Neural crest cell (in vitro differentiated cells): ENCODE results near the gene C4orf54. TPM values are rescaled to one million over a fixed set of nuclear protein-coding genes. Genes with fewer than 3 reads are reported as not detected.

ENCODE experiments used
- DNase-seq: peaks from one replicate; pipeline ENCODE4 v3.0.0; 2021; ENCODE audit warnings: low read depth, mixed read lengths, low spot score
- H3K27ac Mint-ChIP-seq: one replicate; pipeline ENCODE4 v1.8.0; 2021; ENCODE audit warnings: mild to moderate bottlenecking, mixed read lengths; ENCODE audit not compliant: unreplicated experiment
- H3K27me3 Mint-ChIP-seq: 2 replicates; pipeline ENCODE4 v1.8.0; 2021; ENCODE audit warnings: low read depth, mild to moderate bottlenecking, mixed read lengths
- H3K36me3 Mint-ChIP-seq: 2 replicates; pipeline ENCODE4 v1.8.0; 2021; ENCODE audit warnings: low read depth, mild to moderate bottlenecking, mixed read lengths
- H3K4me1 Mint-ChIP-seq: 2 replicates; pipeline ENCODE4 v1.8.0; 2021; ENCODE audit warnings: mixed read lengths
- H3K4me3 Mint-ChIP-seq: one replicate; pipeline ENCODE4 v1.8.0; 2021; ENCODE audit warnings: mild to moderate bottlenecking, mixed read lengths
- H3K9me3 Mint-ChIP-seq: 2 replicates; pipeline ENCODE4 v1.8.0; 2021; ENCODE audit warnings: mixed read lengths
- total RNA-seq: library from RNA; stranded (reverse); gene quantifications from 2 replicates; pipeline ENCODE4 v1.2.1, GENCODE V29; 2021
- TF ChIP-seq, protein P1 (sequence below): fragments of 200-600 bp; sonication (generic); conservative IDR thresholded peaks from 2 replicates; pipeline ENCODE4 v1.5.0; 2021; ENCODE audit warnings: antibody characterized with exemption, mild to moderate bottlenecking

Gene C4orf54
- total RNA-seq, 1 donor from 2014 or later, result 0.05 TPM

DNA sequence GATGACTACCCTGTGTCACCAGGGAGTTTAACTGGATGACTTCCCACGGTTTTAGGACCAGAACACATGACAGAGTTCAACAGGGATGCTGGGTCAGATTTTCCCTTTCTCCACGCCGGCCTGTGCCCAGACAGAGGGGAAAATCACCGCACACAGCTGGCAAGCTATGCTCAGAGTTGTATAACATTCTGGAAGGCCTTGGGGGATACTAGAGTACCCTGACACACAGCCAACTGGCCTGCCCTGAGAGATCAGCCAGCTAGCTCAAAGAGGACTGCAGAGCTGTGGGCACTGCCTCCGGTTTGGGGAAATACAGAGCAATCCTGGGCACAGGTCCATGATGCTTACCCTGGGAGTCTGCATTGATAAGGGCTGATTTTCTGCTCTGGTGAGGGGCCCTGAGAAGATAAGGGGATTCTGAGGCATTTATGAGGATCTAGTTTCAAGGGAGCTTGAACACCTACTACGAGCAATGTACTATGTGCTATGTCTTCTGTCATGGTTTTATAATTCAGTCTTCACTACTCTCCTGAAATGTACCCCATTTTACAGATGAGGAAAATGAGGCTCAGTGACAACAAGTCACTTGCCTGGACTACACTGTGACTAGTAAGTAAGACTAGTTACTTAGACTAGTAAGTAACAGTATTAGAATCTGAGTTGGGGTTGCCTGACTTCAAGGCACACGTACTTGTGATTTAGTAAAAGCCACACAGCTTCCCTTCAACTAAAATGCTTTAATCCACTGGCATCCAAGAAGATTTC is 14.7 kb downstream of the C4orf54 start:
- Mint-ChIP-seq H3K27ac (no peak overlapping the region), H3K4me3 (no peak overlapping the region), H3K36me3 (no peaks in the 10 kb centered on the region), H3K27me3 (no peaks in the 10 kb centered on the region), H3K9me3 (no peaks in the 10 kb centered on the region), H3K4me1 (peaks cover 65% of the 10 kb centered on the region)
- DNase-seq, result no peak
- TF ChIP-seq, protein P1, sequence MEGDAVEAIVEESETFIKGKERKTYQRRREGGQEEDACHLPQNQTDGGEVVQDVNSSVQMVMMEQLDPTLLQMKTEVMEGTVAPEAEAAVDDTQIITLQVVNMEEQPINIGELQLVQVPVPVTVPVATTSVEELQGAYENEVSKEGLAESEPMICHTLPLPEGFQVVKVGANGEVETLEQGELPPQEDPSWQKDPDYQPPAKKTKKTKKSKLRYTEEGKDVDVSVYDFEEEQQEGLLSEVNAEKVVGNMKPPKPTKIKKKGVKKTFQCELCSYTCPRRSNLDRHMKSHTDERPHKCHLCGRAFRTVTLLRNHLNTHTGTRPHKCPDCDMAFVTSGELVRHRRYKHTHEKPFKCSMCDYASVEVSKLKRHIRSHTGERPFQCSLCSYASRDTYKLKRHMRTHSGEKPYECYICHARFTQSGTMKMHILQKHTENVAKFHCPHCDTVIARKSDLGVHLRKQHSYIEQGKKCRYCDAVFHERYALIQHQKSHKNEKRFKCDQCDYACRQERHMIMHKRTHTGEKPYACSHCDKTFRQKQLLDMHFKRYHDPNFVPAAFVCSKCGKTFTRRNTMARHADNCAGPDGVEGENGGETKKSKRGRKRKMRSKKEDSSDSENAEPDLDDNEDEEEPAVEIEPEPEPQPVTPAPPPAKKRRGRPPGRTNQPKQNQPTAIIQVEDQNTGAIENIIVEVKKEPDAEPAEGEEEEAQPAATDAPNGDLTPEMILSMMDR, result no peak

DNA sequence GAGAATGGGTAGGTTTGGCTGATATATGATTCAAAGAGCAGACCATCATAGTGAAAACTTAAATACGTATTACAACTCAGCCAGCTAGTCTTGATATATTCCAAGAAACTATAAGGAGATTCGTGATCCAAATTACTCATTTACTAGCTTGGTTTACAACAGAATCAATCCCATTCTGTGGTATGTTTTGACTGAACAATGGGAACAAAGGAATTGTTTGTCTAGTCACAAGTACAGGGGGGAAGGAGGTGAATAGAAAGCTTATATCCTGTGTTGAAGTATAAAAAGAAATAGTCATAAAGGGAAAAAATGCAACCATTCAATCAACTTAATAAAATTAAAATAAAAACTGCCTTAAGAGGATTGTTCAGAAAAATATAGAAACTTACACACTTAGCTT is 17.0 kb downstream of the C4orf54 start:
- no peaks in the 10 kb centered on the region for H3K36me3 Mint-ChIP-seq
- no peak overlapping the region for H3K27ac Mint-ChIP-seq
- no peak overlapping the region for H3K4me3 Mint-ChIP-seq
- H3K4me1 Mint-ChIP-seq, result peaks cover 54% of the 10 kb centered on the region
- TF ChIP-seq, protein P1, result no peak
- H3K27me3 Mint-ChIP-seq, result no peaks in the 10 kb centered on the region
- H3K9me3 Mint-ChIP-seq, result no peaks in the 10 kb centered on the region
- DNase-seq, result no peak

DNA sequence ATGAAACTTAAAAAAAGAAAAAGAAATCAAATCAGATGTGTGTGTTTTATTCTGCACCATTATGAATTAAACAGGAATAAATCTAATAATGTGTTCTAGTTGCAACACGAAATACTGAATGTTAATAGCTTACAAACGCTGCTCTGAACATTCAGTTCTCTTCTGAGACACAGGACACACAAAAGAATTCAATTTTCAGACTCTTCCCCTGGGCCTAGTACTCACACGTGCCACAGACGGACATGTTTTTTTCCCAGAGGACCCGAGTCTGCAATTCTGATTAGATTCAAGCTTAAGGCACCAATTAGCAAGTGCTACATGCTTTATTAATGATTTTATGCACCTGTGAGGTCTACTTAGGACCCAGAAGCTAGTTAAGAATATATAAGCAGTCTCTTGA is 20.5 kb downstream of the C4orf54 start:
- Mint-ChIP-seq H3K27me3 (no peaks in the 10 kb centered on the region), H3K36me3 (no peaks in the 10 kb centered on the region), H3K27ac (no peak overlapping the region), H3K4me1 (peaks cover 19% of the 10 kb centered on the region), H3K4me3 (no peak overlapping the region), H3K9me3 (no peaks in the 10 kb centered on the region)
- DNase-seq, result no peak
- TF ChIP-seq, protein P1, result no peak

DNA sequence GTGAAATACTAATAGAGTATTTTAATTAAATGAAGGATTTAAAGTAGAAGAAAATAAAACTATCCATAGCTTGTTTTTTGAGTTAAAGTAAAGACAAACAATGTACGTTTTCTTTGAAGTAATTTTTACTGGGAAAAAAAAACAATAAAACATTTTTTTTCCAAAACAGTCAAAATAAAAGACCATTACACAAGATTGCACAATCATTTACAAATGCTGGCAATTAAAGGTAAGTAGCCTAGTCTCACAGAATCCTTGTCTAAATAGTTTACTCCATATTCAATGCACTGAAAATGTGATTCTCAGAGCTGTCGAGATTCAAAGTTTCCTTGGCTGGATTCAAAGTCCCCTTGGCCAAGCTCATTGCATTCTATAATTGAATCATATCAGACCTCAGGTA is 21.2 kb downstream of the C4orf54 start:
- Mint-ChIP-seq H3K4me1 (peaks cover 12% of the 10 kb centered on the region), H3K4me3 (no peak overlapping the region)

DNA sequence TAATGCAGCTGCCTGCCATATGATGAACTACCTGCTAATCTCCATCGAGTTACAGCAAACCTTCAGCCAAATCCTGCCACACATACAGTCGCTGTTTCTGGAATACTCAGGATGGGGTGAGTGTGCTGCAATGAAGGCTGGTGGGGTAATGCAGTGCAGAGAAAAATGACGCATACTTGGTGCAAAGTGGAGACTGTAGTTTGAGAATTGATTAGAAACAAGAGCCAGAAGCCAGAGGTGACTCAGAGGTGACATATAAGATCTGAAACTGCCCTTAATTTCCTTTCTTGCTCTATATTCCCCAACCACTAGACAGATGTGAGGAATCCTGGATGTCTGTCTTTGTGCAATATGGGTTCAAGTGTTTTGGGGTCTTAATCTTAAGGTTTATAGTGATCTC is 22.0 kb downstream of the C4orf54 start:
- no peaks in the 10 kb centered on the region for H3K9me3 Mint-ChIP-seq
- no peak for DNase-seq
- no peaks in the 10 kb centered on the region for H3K27me3 Mint-ChIP-seq
- no peaks in the 10 kb centered on the region for H3K36me3 Mint-ChIP-seq
- H3K27ac Mint-ChIP-seq, result no peak overlapping the region
- no peak overlapping the region for H3K4me3 Mint-ChIP-seq
- TF ChIP-seq, protein P1, result no peak
- H3K4me1 Mint-ChIP-seq, result peaks cover 7% of the 10 kb centered on the region

More for the DNA sequence above, 21.2 kb downstream of the C4orf54 start:
- no peak for DNase-seq
- no peak overlapping the region for H3K27ac Mint-ChIP-seq
- H3K9me3 Mint-ChIP-seq, result no peaks in the 10 kb centered on the region
- H3K36me3 Mint-ChIP-seq, result no peaks in the 10 kb centered on the region
- no peaks in the 10 kb centered on the region for H3K27me3 Mint-ChIP-seq
- TF ChIP-seq, protein P1, result no peak
